LNCaP clone FGC (cell line): ENCODE data around the gene FN3K.

Experiments used
- DNase-seq: peaks from one replicate; pipeline ENCODE4 v3.0.0-alpha.2; 2011; ENCODE audit warnings: low read depth
- H3K4me3 ChIP-seq: 2 replicates; pipeline ENCODE4 v1.5.1; 2011; ENCODE audit warnings: mild to moderate bottlenecking, low read depth, low read length, control low read depth
- CTCF ChIP-seq: IDR thresholded peaks from 2 replicates; pipeline ENCODE4 v1.5.1; 2012; ENCODE audit warnings: mild to moderate bottlenecking; ENCODE audit not compliant: control insufficient read depth, insufficient read depth; ENCODE audit errors: extremely low read depth

FN3K gene

GRCh38 chr17:82703935-82704865, 31.2 kb upstream of the FN3K start:
- no peak for DNase-seq
- H3K4me3 ChIP-seq = no peak overlapping the region
- no peak for TF ChIP-seq CTCF

- no peak overlapping the region for H3K4me3 ChIP-seq
- TF ChIP-seq CTCF = no peak
- no peak for DNase-seq
Observed at GRCh38 chr17:82704886-82705285, 30.5 kb upstream of the FN3K start.

- TF ChIP-seq CTCF = no peak
- no peak for DNase-seq
- H3K4me3 ChIP-seq = no peak overlapping the region
Observed at GRCh38 chr17:82705756-82706155, 29.7 kb upstream of the FN3K start.

GRCh38 chr17:82709024-82709675, 26.3 kb upstream of the FN3K start:
- TF ChIP-seq CTCF = no peak
- H3K4me3 ChIP-seq = no peak overlapping the region
- DNase-seq = no peak

- DNase-seq = no peak
- no peak overlapping the region for H3K4me3 ChIP-seq
- TF ChIP-seq CTCF = no peak
Observed at GRCh38 chr17:82709676-82710498, 25.5 kb upstream of the FN3K start.

- no peak for TF ChIP-seq CTCF
- DNase-seq = no peak
- no peak overlapping the region for H3K4me3 ChIP-seq
Observed at GRCh38 chr17:82710499-82711232, 24.7 kb upstream of the FN3K start.
